ENCODE results near the gene C6orf15.

C6orf15 gene

DNA sequence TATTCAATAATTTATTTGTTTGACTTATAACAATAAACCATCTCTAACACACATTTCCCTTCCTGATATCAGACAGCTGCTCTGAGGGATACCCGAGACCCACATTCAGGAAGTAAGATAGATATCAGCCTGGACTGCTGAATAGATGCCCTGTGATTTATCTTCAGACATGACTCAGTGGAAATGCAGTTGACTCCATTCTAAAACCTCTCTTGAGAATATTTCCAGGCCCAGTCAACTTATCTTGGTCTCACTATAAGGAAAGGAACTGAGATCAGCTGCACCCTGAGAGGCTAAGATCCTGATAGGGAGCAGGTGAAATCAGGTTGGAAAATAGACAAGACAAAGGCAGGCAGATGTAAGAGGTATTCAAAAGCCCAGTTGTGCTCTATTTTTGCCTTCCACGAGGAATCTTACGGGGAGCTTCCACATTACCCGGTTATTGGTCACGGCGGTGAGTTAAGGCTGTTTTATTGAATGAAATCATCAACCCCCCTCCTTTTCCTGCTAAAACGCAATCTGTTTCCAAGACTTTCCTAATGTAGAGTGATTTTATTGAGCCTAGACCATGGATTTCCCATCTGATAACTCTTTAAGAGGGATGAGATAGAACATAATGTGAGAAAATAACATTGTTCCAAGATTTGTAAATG lies 25.5 kb downstream of the C6orf15 start:
- peaks cover 21% of the 10 kb centered on the region for H3K4me1 Mint-ChIP-seq
- H3K36me3 Mint-ChIP-seq (ENCODE audit: low read depth) = no peaks in the 10 kb centered on the region
- no peaks in the 10 kb centered on the region for H3K9me3 Mint-ChIP-seq
- no peak overlapping the region for H3K4me3 Mint-ChIP-seq
- no peak for TF ChIP-seq CTCF (IDR thresholded peaks at IDR 0.05)
- H3K27ac Mint-ChIP-seq = no peak overlapping the region
- H3K27me3 Mint-ChIP-seq (ENCODE audit: low read depth, poor library complexity) = peaks cover 16% of the 10 kb centered on the region
- DNase-seq = no peak

- Mint-ChIP-seq H3K27me3 (ENCODE audit: low read depth, poor library complexity) (peaks cover 16% of the 10 kb centered on the region), H3K27ac (no peak overlapping the region), H3K36me3 (ENCODE audit: low read depth) (no peaks in the 10 kb centered on the region), H3K4me1 (peaks cover 29% of the 10 kb centered on the region), H3K4me3 (no peak overlapping the region), H3K9me3 (no peaks in the 10 kb centered on the region)
- DNase-seq = peak; percentile 65
- peak; percentile 54 for TF ChIP-seq CTCF (IDR thresholded peaks at IDR 0.05)
These were observed 28.5 kb downstream of the C6orf15 start for GRCh38 chr6:31083742-31084354.

DNA sequence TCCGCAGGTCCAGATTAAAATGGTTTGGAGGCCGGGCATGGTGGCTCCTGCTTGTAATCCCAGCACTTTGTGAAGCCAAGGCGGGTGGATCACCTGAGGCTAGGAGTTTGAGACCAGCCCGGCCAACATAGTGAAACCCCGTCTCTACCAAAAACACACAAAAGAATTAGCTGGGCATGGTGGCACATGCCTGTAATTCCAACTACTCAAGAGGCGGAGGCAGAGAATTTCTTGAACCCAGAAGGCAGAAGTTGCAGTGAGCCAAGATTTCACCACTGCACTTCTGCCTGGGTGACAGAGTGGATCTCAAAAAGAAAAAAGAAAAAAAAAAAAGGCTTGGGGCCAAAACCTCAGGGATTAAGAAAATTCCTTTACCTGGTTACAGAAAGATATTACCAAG lies 30.5 kb downstream of the C6orf15 start:
- no peak for TF ChIP-seq CTCF (IDR thresholded peaks at IDR 0.05)
- H3K4me1 Mint-ChIP-seq = peaks cover 20% of the 10 kb centered on the region
- H3K27me3 Mint-ChIP-seq (ENCODE audit: low read depth, poor library complexity) = peaks cover 7% of the 10 kb centered on the region

GRCh38 chr6:31079656-31080261 lies 32.6 kb downstream of the C6orf15 start:
- Mint-ChIP-seq H3K27me3 (ENCODE audit: low read depth, poor library complexity) (peaks cover under 1% of the 10 kb centered on the region), H3K36me3 (ENCODE audit: low read depth) (no peaks in the 10 kb centered on the region), H3K9me3 (no peaks in the 10 kb centered on the region), H3K27ac (no peak overlapping the region), H3K4me3 (peak overlapping the region; percentile 42), H3K4me1 (peaks cover 16% of the 10 kb centered on the region)
- peak; percentile 76 for DNase-seq
- peak; percentile 84 for TF ChIP-seq CTCF (IDR thresholded peaks at IDR 0.05)

More for the DNA sequence above, 30.5 kb downstream of the C6orf15 start:
- Mint-ChIP-seq H3K9me3 (no peaks in the 10 kb centered on the region), H3K36me3 (ENCODE audit: low read depth) (no peaks in the 10 kb centered on the region), H3K4me3 (no peak overlapping the region), H3K27ac (no peak overlapping the region)
- DNase-seq = no peak

GRCh38 chr6:31076611-31077010 lies 35.8 kb downstream of the C6orf15 start:
- peaks cover 8% of the 10 kb centered on the region for H3K4me1 Mint-ChIP-seq
- no peaks in the 10 kb centered on the region for H3K27me3 Mint-ChIP-seq (ENCODE audit: low read depth, poor library complexity)
- no peak overlapping the region for H3K27ac Mint-ChIP-seq
- no peak for TF ChIP-seq CTCF (IDR thresholded peaks at IDR 0.05)
- no peaks in the 10 kb centered on the region for H3K9me3 Mint-ChIP-seq
- no peaks in the 10 kb centered on the region for H3K36me3 Mint-ChIP-seq (ENCODE audit: low read depth)
- no peak overlapping the region for H3K4me3 Mint-ChIP-seq
- no peak for DNase-seq
